Duodenal mucosa (tissue), 2 donors: Measurements from ENCODE around the gene MRPL38.
A peak's percentile ranks its signal among the peaks of the same experiment; 100 is the strongest.

Experiments
- H3K27ac ChIP-seq: one replicate; pipeline ENCODE4 v1.7.0; 2013; ENCODE audit warnings: low read depth, low read length
- H3K27me3 ChIP-seq, 2 donors: one replicate each; pipeline ENCODE4 v1.7.0; 2013; ENCODE audit warnings: low read length in 2 of 2, control low read depth in 1 of 2; ENCODE audit not compliant: insufficient read depth in 2 of 2, control insufficient read depth in 1 of 2
- H3K36me3 ChIP-seq, 2 donors: one replicate each; pipeline ENCODE4 v1.7.0; 2013; ENCODE audit warnings: low read length in 2 of 2, control low read depth in 1 of 2; ENCODE audit not compliant: insufficient read depth in 2 of 2, control insufficient read depth in 1 of 2
- H3K4me1 ChIP-seq, 2 donors: one replicate each; pipeline ENCODE4 v1.7.0; 2013; ENCODE audit warnings: low read length in 2 of 2, control low read depth in 1 of 2; ENCODE audit not compliant: insufficient read depth in 2 of 2, control insufficient read depth in 1 of 2
- H3K4me3 ChIP-seq, 2 donors: one replicate each; pipeline ENCODE4 v1.7.0; 2013; ENCODE audit warnings: low read length in 2 of 2, low read depth in 1 of 2
- H3K9ac ChIP-seq, 2 donors: one replicate each; pipeline ENCODE4 v1.7.0; 2013; ENCODE audit warnings: low read length in 2 of 2, low read depth in 1 of 2
- H3K9me3 ChIP-seq, 2 donors: one replicate each; pipeline ENCODE4 v1.7.0; 2013; ENCODE audit warnings: low read length in 2 of 2, control low read depth in 1 of 2; ENCODE audit not compliant: control insufficient read depth in 1 of 2

Gene MRPL38

GRCh38 chr17:75898065-75898464 is 6.6 kb downstream of the MRPL38 start:
- Histone ChIP-seq H3K4me3 (no peak overlapping the region), H3K36me3 (peaks cover 26 to 41% of the 10 kb centered on the region in 2 donors), H3K27ac (no peak overlapping the region), H3K9ac (no peak overlapping the region), H3K9me3 (no peaks in the 10 kb centered on the region), H3K4me1 (peaks cover 17 to 21% of the 10 kb centered on the region in 2 donors), H3K27me3 (no peaks in the 10 kb centered on the region)

GRCh38 chr17:75897160-75898019 is 7.3 kb downstream of the MRPL38 start:
- H3K27ac ChIP-seq: peak overlapping the region; percentile 89
- peak overlapping the region in 1 of 2 donors; percentile 79 for H3K9ac ChIP-seq
- H3K4me1 ChIP-seq: peaks cover 17 to 21% of the 10 kb centered on the region in 2 donors

GRCh38 chr17:75896415-75897159 is 8.1 kb downstream of the MRPL38 start, which contains the start of gene TRIM65:
Gene TRIM65 (minus strand): TSS chr17:75896951. CDS start chr17:75896937, 14 bp downstream.
- Histone ChIP-seq H3K9me3 (no peaks in the 10 kb centered on the region), H3K4me3 (peak within 1 kb of the TSS; percentile 69 to 71), H3K9ac (peak within 1 kb of the TSS; percentile 79 to 87), H3K4me1 (peaks cover 20 to 29% of the 10 kb centered on the region in 2 donors), H3K27ac (peak within 1 kb of the TSS; percentile 89), H3K36me3 (peaks cover 18 to 35% of the 10 kb centered on the region in 2 donors), H3K27me3 (no peaks in the 10 kb centered on the region)

More at GRCh38 chr17:75897160-75898019, 7.3 kb downstream of the MRPL38 start:
- Histone ChIP-seq H3K27me3 (no peaks in the 10 kb centered on the region), H3K4me3 (peak overlapping the region; percentile 69 to 71), H3K9me3 (no peaks in the 10 kb centered on the region), H3K36me3 (peaks cover 25 to 39% of the 10 kb centered on the region in 2 donors)

GRCh38 chr17:75895370-75896155 is 9.1 kb downstream of the MRPL38 start:
- Histone ChIP-seq H3K36me3 (peaks cover 13 to 35% of the 10 kb centered on the region in 2 donors), H3K27ac (no peak overlapping the region), H3K4me3 (peak overlapping the region; percentile 69 to 71), H3K9ac (peak overlapping the region; percentile 73 to 79), H3K27me3 (no peaks in the 10 kb centered on the region), H3K9me3 (no peaks in the 10 kb centered on the region), H3K4me1 (peaks cover 27 to 34% of the 10 kb centered on the region in 2 donors)

GRCh38 chr17:75894049-75894733 is 10.5 kb downstream of the MRPL38 start:
- peaks cover 8 to 34% of the 10 kb centered on the region in 2 donors for H3K36me3 ChIP-seq
- no peaks in the 10 kb centered on the region for H3K9me3 ChIP-seq
- H3K4me3 ChIP-seq: no peak overlapping the region
- H3K9ac ChIP-seq: no peak overlapping the region
- H3K4me1 ChIP-seq: peaks cover 27 to 34% of the 10 kb centered on the region in 2 donors
- no peaks in the 10 kb centered on the region for H3K27me3 ChIP-seq
- no peak overlapping the region for H3K27ac ChIP-seq

GRCh38 chr17:75893305-75894048 is 11.2 kb downstream of the MRPL38 start:
- peaks cover 8 to 31% of the 10 kb centered on the region in 2 donors for H3K36me3 ChIP-seq
- no peaks in the 10 kb centered on the region for H3K27me3 ChIP-seq
- H3K9me3 ChIP-seq: no peaks in the 10 kb centered on the region
- no peak overlapping the region for H3K27ac ChIP-seq
- H3K4me1 ChIP-seq: peaks cover 27 to 34% of the 10 kb centered on the region in 2 donors
- no peak overlapping the region for H3K4me3 ChIP-seq
- no peak overlapping the region for H3K9ac ChIP-seq

- Histone ChIP-seq H3K27ac (no peak overlapping the region), H3K9me3 (no peaks in the 10 kb centered on the region), H3K4me1 (peaks cover 27 to 34% of the 10 kb centered on the region in 2 donors), H3K4me3 (no peak overlapping the region), H3K36me3 (peaks cover 2 to 28% of the 10 kb centered on the region in 2 donors), H3K9ac (no peak overlapping the region), H3K27me3 (no peaks in the 10 kb centered on the region)
These were observed 12.0 kb downstream of the MRPL38 start for GRCh38 chr17:75892556-75893224.

- Histone ChIP-seq H3K27me3 (no peaks in the 10 kb centered on the region), H3K4me1 (peaks cover 21 to 34% of the 10 kb centered on the region in 2 donors), H3K4me3 (no peak overlapping the region), H3K36me3 (peaks cover 0 to 26% of the 10 kb centered on the region in 2 donors), H3K27ac (no peak overlapping the region), H3K9ac (no peak overlapping the region), H3K9me3 (no peaks in the 10 kb centered on the region)
These were observed 12.8 kb downstream of the MRPL38 start for GRCh38 chr17:75891605-75892555.
